ENCODE data around the gene BHLHE23.

DNA sequence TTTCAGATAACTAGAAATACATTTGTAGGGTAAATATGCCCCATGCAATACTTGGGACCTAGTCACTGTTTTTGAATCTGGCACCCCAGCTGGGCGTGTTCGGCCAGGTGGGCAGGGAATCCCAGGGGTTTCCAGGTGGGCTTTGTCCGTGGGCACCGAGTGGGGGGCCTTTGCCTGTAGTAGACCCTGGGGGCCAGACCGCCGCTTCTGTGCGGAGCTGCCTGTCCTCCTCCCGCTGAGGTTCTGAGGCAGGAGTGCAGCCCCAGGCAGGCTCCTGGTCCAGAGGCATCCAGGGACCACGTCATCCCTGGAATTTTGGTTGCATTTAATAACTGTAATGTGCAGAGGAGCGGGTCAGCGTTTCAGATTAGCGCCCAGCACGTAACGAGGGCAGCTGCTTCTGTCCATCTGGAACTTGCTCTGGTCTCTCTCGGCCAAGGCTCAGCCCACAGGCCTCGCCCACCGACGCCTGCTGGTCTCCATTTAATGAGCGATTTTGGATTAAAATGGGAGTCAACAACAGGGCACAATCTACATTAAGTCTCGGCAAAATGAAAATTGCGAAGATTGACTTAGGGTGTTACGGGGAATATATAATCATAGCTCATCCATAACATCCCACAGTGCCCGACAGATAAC, 12.8 kb downstream of the BHLHE23 start:
- TF ChIP-seq ZNF8 (CRISPR knock-in tag; IDR thresholded peaks at IDR 0.05) = no peak
- TF ChIP-seq, protein P1, sequence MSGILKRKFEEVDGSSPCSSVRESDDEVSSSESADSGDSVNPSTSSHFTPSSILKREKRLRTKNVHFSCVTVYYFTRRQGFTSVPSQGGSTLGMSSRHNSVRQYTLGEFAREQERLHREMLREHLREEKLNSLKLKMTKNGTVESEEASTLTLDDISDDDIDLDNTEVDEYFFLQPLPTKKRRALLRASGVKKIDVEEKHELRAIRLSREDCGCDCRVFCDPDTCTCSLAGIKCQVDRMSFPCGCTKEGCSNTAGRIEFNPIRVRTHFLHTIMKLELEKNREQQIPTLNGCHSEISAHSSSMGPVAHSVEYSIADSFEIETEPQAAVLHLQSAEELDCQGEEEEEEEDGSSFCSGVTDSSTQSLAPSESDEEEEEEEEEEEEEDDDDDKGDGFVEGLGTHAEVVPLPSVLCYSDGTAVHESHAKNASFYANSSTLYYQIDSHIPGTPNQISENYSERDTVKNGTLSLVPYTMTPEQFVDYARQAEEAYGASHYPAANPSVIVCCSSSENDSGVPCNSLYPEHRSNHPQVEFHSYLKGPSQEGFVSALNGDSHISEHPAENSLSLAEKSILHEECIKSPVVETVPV (CRISPR knock-in tag; IDR thresholded peaks at IDR 0.05) = no peak
- no peak for TF ChIP-seq ZFP30 (CRISPR knock-in tag; IDR thresholded peaks at IDR 0.05)
